ENCODE measurements around the gene TOR3A. TPM values are rescaled to one million over a fixed set of nuclear protein-coding genes. Genes with fewer than 3 reads are reported as not detected.

TOR3A gene
- total and polyA plus RNA-seq, 2 of the 13 experiments (the other 11 are each of a cell fraction or from before 2014, with no cell fraction given) = 14.7 to 28.4 TPM

DNA sequence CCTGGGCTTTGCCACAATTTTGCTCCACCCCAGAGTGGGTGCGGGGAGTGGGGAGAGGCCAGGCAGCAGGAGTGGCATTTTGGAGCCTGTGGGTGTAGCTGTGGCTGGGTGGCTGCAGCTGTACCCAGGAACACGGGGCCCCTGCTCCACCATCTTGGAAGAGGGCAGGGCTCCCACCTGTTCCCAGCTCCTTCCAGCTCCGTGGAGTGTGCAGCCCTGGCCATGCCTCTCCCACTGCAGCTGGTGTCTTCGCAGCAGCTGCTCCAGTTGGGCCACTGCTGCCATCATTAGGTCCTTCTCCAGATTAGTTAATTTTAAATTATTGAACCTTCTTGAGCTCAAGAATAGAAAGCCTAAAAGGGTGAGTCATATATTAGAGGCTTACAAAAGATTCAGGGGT lies 38.6 kb upstream of the TOR3A start:
- intact Hi-C loops (cut with micrococcal nuclease; ENCODE audit: unreplicated experiment) (no loop called here), in situ Hi-C loops (cut with HindIII; ENCODE audit: extremely low pct_ligation_motif_present, low pct_unique_long_range_greater_than_20kb) (no loop called here)
- POLR2A ChIA-PET = interaction anchor here (1.2 kb wide), 2 partner anchors 16 to 26 kb away, joined by 3 read pairs; no protein-coding TSS in a partner anchor
- Histone ChIP-seq H3K27me3 (ENCODE audit: control insufficient read depth in 1 of 2, insufficient read depth in 2 of 2, low read length in 2 of 2) (no peaks in the 10 kb centered on the region), H3K4me3 (replicated peaks in 1 of 3; ENCODE audit: insufficient read depth in 1 of 3, low read depth in 2 of 3, low read length in 3 of 3) (no peak overlapping the region), H2AFZ (ENCODE audit: low read length) (no peak overlapping the region), H3K36me3 (replicated peaks in 1 of 2; ENCODE audit: control insufficient read depth in 1 of 2, insufficient read depth in 2 of 2, low read length in 2 of 2) (peaks cover 0 to 2% of the 10 kb centered on the region in 2 experiments; a peak in 2 of 5 replicates), H3K9ac (ENCODE audit: insufficient read depth, low read depth, low read length) (no peak overlapping the region), H3K27ac (ENCODE audit: extremely low read length, insufficient read depth, low read length) (no peak overlapping the region), H3K9me3 (ENCODE audit: low read length) (no peaks in the 10 kb centered on the region), H3K79me2 (ENCODE audit: insufficient read depth, low read length) (peaks cover 22% of the 10 kb centered on the region), H4K20me1 (ENCODE audit: insufficient read depth, low read length) (no peaks in the 10 kb centered on the region), H3K4me1 (ENCODE audit: insufficient read depth, low read length) (peaks cover 60% of the 10 kb centered on the region), H3K4me2 (ENCODE audit: low read depth, low read length) (no peak overlapping the region)
- FAIRE-seq = no peak
- ATAC-seq = no peak
- CTCF ChIA-PET (ENCODE audit: low intra/inter-chr PET ratio, low total read pairs) = no interaction called here
- TF ChIP-seq, protein P1, sequence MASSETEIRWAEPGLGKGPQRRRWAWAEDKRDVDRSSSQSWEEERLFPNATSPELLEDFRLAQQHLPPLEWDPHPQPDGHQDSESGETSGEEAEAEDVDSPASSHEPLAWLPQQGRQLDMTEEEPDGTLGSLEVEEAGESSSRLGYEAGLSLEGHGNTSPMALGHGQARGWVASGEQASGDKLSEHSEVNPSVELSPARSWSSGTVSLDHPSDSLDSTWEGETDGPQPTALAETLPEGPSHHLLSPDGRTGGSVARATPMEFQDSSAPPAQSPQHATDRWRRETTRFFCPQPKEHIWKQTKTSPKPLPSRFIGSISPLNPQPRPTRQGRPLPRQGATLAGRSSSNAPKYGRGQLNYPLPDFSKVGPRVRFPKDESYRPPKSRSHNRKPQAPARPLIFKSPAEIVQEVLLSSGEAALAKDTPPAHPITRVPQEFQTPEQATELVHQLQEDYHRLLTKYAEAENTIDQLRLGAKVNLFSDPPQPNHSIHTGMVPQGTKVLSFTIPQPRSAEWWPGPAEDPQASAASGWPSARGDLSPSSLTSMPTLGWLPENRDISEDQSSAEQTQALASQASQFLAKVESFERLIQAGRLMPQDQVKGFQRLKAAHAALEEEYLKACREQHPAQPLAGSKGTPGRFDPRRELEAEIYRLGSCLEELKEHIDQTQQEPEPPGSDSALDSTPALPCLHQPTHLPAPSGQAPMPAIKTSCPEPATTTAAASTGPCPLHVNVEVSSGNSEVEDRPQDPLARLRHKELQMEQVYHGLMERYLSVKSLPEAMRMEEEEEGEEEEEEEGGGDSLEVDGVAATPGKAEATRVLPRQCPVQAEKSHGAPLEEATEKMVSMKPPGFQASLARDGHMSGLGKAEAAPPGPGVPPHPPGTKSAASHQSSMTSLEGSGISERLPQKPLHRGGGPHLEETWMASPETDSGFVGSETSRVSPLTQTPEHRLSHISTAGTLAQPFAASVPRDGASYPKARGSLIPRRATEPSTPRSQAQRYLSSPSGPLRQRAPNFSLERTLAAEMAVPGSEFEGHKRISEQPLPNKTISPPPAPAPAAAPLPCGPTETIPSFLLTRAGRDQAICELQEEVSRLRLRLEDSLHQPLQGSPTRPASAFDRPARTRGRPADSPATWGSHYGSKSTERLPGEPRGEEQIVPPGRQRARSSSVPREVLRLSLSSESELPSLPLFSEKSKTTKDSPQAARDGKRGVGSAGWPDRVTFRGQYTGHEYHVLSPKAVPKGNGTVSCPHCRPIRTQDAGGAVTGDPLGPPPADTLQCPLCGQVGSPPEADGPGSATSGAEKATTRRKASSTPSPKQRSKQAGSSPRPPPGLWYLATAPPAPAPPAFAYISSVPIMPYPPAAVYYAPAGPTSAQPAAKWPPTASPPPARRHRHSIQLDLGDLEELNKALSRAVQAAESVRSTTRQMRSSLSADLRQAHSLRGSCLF (CRISPR knock-in tag; IDR thresholded peaks at IDR 0.05; ENCODE audit: borderline replicate concordance) = no peak
- TF ChIP-seq SCMH1 (CRISPR knock-in tag; IDR thresholded peaks at IDR 0.05; ENCODE audit: borderline replicate concordance) (no peak), ZFP36 (IDR thresholded peaks at IDR 0.05; ENCODE audit: borderline replicate concordance, low read depth, low read length, partially characterized antibody) (no peak)
- TF ChIP-seq, protein P2, sequence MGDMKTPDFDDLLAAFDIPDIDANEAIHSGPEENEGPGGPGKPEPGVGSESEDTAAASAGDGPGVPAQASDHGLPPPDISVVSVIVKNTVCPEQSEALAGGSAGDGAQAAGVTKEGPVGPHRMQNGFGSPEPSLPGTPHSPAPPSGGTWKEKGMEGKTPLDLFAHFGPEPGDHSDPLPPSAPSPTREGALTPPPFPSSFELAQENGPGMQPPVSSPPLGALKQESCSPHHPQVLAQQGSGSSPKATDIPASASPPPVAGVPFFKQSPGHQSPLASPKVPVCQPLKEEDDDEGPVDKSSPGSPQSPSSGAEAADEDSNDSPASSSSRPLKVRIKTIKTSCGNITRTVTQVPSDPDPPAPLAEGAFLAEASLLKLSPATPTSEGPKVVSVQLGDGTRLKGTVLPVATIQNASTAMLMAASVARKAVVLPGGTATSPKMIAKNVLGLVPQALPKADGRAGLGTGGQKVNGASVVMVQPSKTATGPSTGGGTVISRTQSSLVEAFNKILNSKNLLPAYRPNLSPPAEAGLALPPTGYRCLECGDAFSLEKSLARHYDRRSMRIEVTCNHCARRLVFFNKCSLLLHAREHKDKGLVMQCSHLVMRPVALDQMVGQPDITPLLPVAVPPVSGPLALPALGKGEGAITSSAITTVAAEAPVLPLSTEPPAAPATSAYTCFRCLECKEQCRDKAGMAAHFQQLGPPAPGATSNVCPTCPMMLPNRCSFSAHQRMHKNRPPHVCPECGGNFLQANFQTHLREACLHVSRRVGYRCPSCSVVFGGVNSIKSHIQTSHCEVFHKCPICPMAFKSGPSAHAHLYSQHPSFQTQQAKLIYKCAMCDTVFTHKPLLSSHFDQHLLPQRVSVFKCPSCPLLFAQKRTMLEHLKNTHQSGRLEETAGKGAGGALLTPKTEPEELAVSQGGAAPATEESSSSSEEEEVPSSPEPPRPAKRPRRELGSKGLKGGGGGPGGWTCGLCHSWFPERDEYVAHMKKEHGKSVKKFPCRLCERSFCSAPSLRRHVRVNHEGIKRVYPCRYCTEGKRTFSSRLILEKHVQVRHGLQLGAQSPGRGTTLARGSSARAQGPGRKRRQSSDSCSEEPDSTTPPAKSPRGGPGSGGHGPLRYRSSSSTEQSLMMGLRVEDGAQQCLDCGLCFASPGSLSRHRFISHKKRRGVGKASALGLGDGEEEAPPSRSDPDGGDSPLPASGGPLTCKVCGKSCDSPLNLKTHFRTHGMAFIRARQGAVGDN (CRISPR knock-in tag; IDR thresholded peaks at IDR 0.05) = peak; percentile 18; the same call in 1 of the 2 replicates
- DNase-seq (ENCODE audit: low spot score) = no peak
- WGBS (ENCODE audit: low lambda C conversion rate) = 87% methylated on average over 2 of the region's 4 CpGs
- BruUV-seq (replicated peaks) = no TSS peak

All from HepG2 (cell line).